Measurements from ENCODE around the gene WASHC2C.
"Not testable (repeated sequence)": the region's sequence is repeated elsewhere in the genome, so short reads cannot be mapped to it uniquely, and the experiment has no call there.

- not testable (repeated sequence) for TF ChIP-seq POLR2A, CTCF (IDR thresholded peaks at IDR 0.05)
Observed at GRCh38 chr10:45803060-45804010, 76.3 kb downstream of the WASHC2C start.

Measured in ovary (tissue), 3 donors.